ENCODE data around the gene IGSF8. TPM values are rescaled to one million over a fixed set of nuclear protein-coding genes. Genes with fewer than 3 reads are reported as not detected.

IGSF8 gene
- total RNA-seq, 1 experiment from 2014 or later = 56.2 TPM

GRCh38 chr1:160144921-160145320 lies 46.5 kb upstream of the IGSF8 start:
- Mint-ChIP-seq H3K27me3 (ENCODE audit: low read depth) (peaks cover 3% of the 10 kb centered on the region; the same call in 1 of the 2 replicates), H3K4me1 (peaks cover 3 to 13% of the 10 kb centered on the region in 2 experiments; a peak in 3 of 4 replicates), H3K9me3 (no peaks in the 10 kb centered on the region), H3K4me3 (no peak overlapping the region), H3K27ac (peak overlapping the region in 2 of 3 experiments; percentile 38 to 66; a peak in 3 of 7 replicates), H3K36me3 (ENCODE audit: insufficient read depth in 1 of 3, low read depth in 3 of 3) (peaks cover 0 to 19% (median 19%) of the 10 kb centered on the region in 3 experiments; a peak in 5 of 7 replicates)
- Histone ChIP-seq H3K4me1 (ENCODE audit: insufficient read depth, low read length) (no peaks in the 10 kb centered on the region; the same call in 1 of the 2 replicates), H4K8ac (replicated peaks; ENCODE audit: insufficient read length, low read depth, low read length) (no peak overlapping the region), H2BK20ac (ENCODE audit: low read depth, low read length, poor library complexity, severe bottlenecking) (no peak overlapping the region), H4K91ac (ENCODE audit: insufficient read length, low read depth, low read length) (no peak overlapping the region), H2BK120ac (ENCODE audit: low read depth, low read length, poor library complexity, severe bottlenecking) (no peak overlapping the region), H4K5ac (ENCODE audit: insufficient read length, low read depth, low read length) (no peak overlapping the region), H3K14ac (ENCODE audit: insufficient read depth, low read length) (no peak overlapping the region), H2BK12ac (ENCODE audit: insufficient read length, low read depth, low read length) (no peak overlapping the region), H2BK5ac (ENCODE audit: insufficient read length, low read length) (no peak overlapping the region), H3K27me3 (ENCODE audit: insufficient read depth, low read length) (no peaks in the 10 kb centered on the region), H3K79me2 (ENCODE audit: insufficient read depth, low read length) (no peaks in the 10 kb centered on the region), H3K27ac (ENCODE audit: insufficient read length, low read depth, low read length) (no peak overlapping the region), H3K9ac (ENCODE audit: extremely low read depth, insufficient read length, low read length) (no peak overlapping the region), H3K56ac (ENCODE audit: insufficient read length, low read depth, low read length) (no peak overlapping the region), H4K20me1 (ENCODE audit: control insufficient read depth, insufficient read depth, insufficient read length) (no peaks in the 10 kb centered on the region), H3K18ac (ENCODE audit: insufficient read length, low read depth, low read length) (no peak overlapping the region), H3K4ac (ENCODE audit: low read depth, low read length) (no peak overlapping the region), H3K23ac (ENCODE audit: insufficient read length, low read depth, low read length) (no peak overlapping the region), H3K79me1 (ENCODE audit: insufficient read depth, low read depth, low read length, poor library complexity, severe bottlenecking) (no peaks in the 10 kb centered on the region), H2AFZ (ENCODE audit: low read length) (no peak overlapping the region), H2AK5ac (ENCODE audit: insufficient read length, low read length) (no peak overlapping the region), H3K23me2 (ENCODE audit: insufficient read length, low read depth, low read length, poor library complexity, severe bottlenecking) (no peaks in the 10 kb centered on the region), H2BK15ac (ENCODE audit: low read depth, low read length) (no peak overlapping the region), H3K4me2 (ENCODE audit: insufficient read depth, insufficient read length, low read length) (no peak overlapping the region), H3T11ph (ENCODE audit: low read length) (no peak overlapping the region), H3K9me3 (ENCODE audit: control insufficient read depth, low read depth, low read length) (no peaks in the 10 kb centered on the region)
- DNase-seq = no peak
- TF ChIP-seq, protein P1, sequence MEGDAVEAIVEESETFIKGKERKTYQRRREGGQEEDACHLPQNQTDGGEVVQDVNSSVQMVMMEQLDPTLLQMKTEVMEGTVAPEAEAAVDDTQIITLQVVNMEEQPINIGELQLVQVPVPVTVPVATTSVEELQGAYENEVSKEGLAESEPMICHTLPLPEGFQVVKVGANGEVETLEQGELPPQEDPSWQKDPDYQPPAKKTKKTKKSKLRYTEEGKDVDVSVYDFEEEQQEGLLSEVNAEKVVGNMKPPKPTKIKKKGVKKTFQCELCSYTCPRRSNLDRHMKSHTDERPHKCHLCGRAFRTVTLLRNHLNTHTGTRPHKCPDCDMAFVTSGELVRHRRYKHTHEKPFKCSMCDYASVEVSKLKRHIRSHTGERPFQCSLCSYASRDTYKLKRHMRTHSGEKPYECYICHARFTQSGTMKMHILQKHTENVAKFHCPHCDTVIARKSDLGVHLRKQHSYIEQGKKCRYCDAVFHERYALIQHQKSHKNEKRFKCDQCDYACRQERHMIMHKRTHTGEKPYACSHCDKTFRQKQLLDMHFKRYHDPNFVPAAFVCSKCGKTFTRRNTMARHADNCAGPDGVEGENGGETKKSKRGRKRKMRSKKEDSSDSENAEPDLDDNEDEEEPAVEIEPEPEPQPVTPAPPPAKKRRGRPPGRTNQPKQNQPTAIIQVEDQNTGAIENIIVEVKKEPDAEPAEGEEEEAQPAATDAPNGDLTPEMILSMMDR (conservative IDR thresholded peaks at IDR 0.05) = no peak
- WGBS (ENCODE audit: extremely low coverage, insufficient read length, low lambda C conversion rate) = no CpG with 5 or more reads among the region's 4 CpGs

Data from H9 (cell line).